HG03460 (cell line): ENCODE data around the gene HES5.

ENCODE experiments used
- ATAC-seq: cut with Tn5 transposase; IDR thresholded peaks from one replicate; pipeline ENCODE4 v1.9.1; 2021; ENCODE audit not compliant: unreplicated experiment

The HES5 gene

DNA sequence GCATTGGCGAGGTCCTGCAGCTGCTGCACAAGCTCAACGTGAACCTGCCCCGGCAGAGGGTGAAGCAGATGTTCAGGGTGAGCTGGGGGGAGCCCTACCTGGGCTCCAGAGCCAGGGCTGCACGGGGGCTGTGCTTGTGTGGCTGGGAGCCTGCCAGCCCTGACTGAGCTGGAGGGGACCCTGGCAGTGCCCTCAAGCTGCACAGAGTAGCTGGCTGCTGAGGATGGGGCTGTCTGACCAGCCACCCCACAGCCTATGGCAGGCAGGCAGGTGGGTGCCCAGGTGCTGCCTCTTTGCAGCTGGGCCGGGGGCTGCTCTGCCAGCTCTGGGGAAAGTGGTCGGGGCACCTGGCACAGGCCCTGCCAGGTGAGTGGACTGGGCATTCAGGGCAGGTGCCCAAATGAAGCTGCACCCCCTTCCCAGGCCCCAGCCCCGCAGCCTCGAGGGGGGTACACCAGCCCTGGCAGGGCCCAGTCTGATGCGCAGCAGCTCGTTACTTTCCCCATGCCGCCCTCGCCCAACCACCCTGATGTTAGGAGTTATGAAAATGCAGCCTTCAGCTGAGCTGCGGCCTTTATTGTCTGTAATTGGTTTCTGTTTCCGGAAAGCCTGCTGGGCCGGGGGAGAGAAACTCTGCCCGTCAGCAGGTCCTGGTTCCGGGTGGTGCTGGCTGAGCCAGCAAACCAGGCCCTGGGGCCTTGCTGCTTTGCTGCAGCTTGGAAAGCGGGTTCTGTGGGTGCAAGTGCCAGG, 49.7 kb downstream of the HES5 start:
- ATAC-seq, result no peak

DNA sequence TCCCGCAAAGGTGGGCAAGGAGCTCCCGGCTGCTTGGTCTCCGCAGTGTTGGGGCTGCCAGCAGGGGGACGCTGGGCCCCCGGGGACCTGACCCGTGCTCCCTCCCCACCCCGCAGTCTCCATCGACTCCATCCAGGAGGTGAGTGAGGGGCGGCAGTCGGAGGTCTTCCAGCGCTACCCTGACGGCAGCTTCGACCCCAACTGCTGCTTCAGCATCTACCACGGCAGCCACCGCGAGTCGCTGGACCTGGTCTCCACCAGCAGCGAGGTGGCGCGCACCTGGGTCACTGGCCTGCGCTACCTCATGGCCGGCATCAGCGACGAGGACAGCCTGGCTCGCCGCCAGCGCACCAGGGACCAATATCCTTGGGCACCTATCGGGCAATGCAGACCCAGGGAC, 50.4 kb downstream of the HES5 start:
- ATAC-seq, result no peak

DNA sequence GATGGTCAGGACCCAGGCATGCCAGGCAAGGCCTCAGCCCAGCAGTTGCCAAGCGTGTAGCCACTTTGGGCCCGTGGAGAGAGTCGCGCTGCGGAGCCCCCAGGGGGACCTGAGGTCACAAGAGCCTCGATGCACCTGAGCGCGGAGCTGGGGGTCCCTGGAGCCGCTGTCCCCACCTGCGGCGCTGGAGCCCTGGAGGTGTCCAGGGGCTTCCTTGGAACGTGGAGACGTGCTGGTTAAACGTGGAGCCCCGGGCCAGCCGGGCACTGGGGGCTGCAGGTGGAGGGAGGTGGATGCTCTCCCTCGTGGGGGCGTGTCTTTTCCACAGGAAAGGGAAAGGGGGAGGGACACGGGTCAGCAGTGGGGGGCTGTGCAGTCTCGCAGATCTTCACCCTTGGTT, 50.9 kb downstream of the HES5 start:
- no peak for ATAC-seq
